H1 (cell line): ENCODE data around the gene TMEM222. TPM values are rescaled to one million over a fixed set of nuclear protein-coding genes. Genes with fewer than 3 reads are reported as not detected.

Experiments used
- CTCF ChIA-PET: fragments of 300-600 bp; sonication (Branson Sonifier 250); formaldehyde crosslinking; loops from one replicate; lab custom pipeline; 2021; ENCODE audit not compliant: partially characterized antibody; lab: Charles Lee
- POLR2A ChIA-PET: fragments of 300-600 bp; sonication (Branson Sonifier 250); formaldehyde crosslinking; loops from one replicate; lab custom pipeline; 2021; ENCODE audit warnings: inconsistent platforms; ENCODE audit not compliant: partially characterized antibody; lab: Charles Lee
- DNase-seq, 2 experiments: peaks; one replicate each; pipeline versions ENCODE4 v3.0.0 to v3.0.0-alpha.2; 2010 to 2022; ENCODE audit warnings: low spot score in 2 of 2, low read depth in 1 of 2, mixed read lengths in 1 of 2
- FAIRE-seq: peaks from 2 replicates; lab custom pipeline; 2011; peaks lifted over from hg19 to GRCh38; lab: Jason Lieb, UNC
- H2AFZ ChIP-seq: 2 replicates; pipeline ENCODE4 v1.8.1; 2012; ENCODE audit warnings: low read length, inconsistent platforms
- H2AK5ac ChIP-seq: 2 replicates; pipeline ENCODE4 v1.6.1; 2013; ENCODE audit warnings: low read depth, low read length
- H2BK120ac ChIP-seq: replicated peaks from 2 replicates; pipeline ENCODE3; 2013; ENCODE audit warnings: low read depth, low read length, inconsistent platforms
- H2BK12ac ChIP-seq: 2 replicates; pipeline ENCODE4 v1.6.1; 2013; ENCODE audit warnings: low read depth, low read length
- H2BK15ac ChIP-seq: 2 replicates; pipeline ENCODE4 v1.6.1; 2013; ENCODE audit warnings: low read length
- H2BK20ac ChIP-seq: 2 replicates; pipeline ENCODE4 v1.6.1; 2013; ENCODE audit warnings: low read length
- H2BK5ac ChIP-seq: 2 replicates; pipeline ENCODE4 v1.6.1; 2013; ENCODE audit warnings: low read depth, low read length
- H3K14ac ChIP-seq: 2 replicates; pipeline ENCODE4 v1.6.1; 2013; ENCODE audit warnings: inconsistent platforms; ENCODE audit not compliant: insufficient read length
- H3K18ac ChIP-seq: 2 replicates; pipeline ENCODE4 v1.6.1; 2013; ENCODE audit warnings: low read length; ENCODE audit errors: extremely low read depth
- H3K23ac ChIP-seq: 2 replicates; pipeline ENCODE4 v1.6.1; 2013; ENCODE audit warnings: inconsistent platforms; ENCODE audit not compliant: insufficient read length
- H3K23me2 ChIP-seq: 2 replicates; pipeline ENCODE4 v1.6.1; 2013; ENCODE audit warnings: low read depth, low read length
- H3K27ac ChIP-seq: 2 replicates; pipeline ENCODE4 v1.6.1; 2011; ENCODE audit warnings: low read depth, low read length, inconsistent platforms
- H3K27me3 ChIP-seq, 4 experiments: replicated peaks in 1 of 4; 1 replicate in 1 of 4; 2 replicates in 3 of 4; pipeline versions ENCODE4 v1.6.1 to v1.8.1; 2011 to 2013; ENCODE audit warnings: low read length in 3 of 4, mild to moderate bottlenecking in 3 of 4, inconsistent platforms in 2 of 4, mixed read lengths in 2 of 4, moderate library complexity in 1 of 4; ENCODE audit not compliant: control insufficient read depth in 3 of 4, insufficient read depth in 3 of 4; ENCODE audit errors: extremely low read depth in 1 of 4
- H3K36me3 ChIP-seq, 4 experiments: 2 replicates each; pipeline versions ENCODE4 v1.6.1 to v1.8.1; 2011 to 2013; ENCODE audit warnings: mild to moderate bottlenecking in 4 of 4, low read length in 3 of 4, moderate library complexity in 2 of 4, control low read depth in 1 of 4, inconsistent platforms in 1 of 4; ENCODE audit not compliant: insufficient read depth in 4 of 4, control insufficient read depth in 2 of 4
- H3K4ac ChIP-seq: replicated peaks from 2 replicates; pipeline ENCODE3; 2013; ENCODE audit warnings: low read length, low read depth, mixed read lengths, inconsistent platforms; ENCODE audit not compliant: insufficient read length
- H3K4me1 ChIP-seq, 4 experiments: replicated peaks in 1 of 4; 1 replicate in 1 of 4; 2 replicates in 3 of 4; pipeline versions ENCODE4 v1.6.1 to v1.8.1; 2011 to 2013; ENCODE audit warnings: low read length in 3 of 4, inconsistent platforms in 2 of 4, mixed read lengths in 1 of 4; ENCODE audit not compliant: insufficient read depth in 4 of 4, control insufficient read depth in 3 of 4
- H3K4me2 ChIP-seq, 2 experiments: 2 replicates each; pipeline versions ENCODE4 v1.6.1 to v1.8.1; 2011 to 2013; ENCODE audit warnings: low read depth in 2 of 2, low read length in 2 of 2, control low read depth in 1 of 2, inconsistent platforms in 1 of 2, mild to moderate bottlenecking in 1 of 2; ENCODE audit not compliant: insufficient read depth in 1 of 2
- H3K4me3 ChIP-seq, 4 experiments: fragments of 200-600, 300-600 bp in 1 of 4; sonication (generic), shearing (Covaris generic), sonication (Bioruptor Twin) in 1 of 4; 2 replicates each; pipeline versions ENCODE4 v1.5.1 to v1.8.1; 2011 to 2016; ENCODE audit warnings: low read length in 4 of 4, low read depth in 3 of 4, control low read depth in 2 of 4, inconsistent platforms in 2 of 4, mild to moderate bottlenecking in 2 of 4, mixed read lengths in 1 of 4, moderate library complexity in 1 of 4; ENCODE audit not compliant: insufficient read depth in 2 of 4; ENCODE audit errors: extremely low read depth in 1 of 4
- H3K56ac ChIP-seq: replicated peaks from 2 replicates; pipeline ENCODE3; 2013; ENCODE audit warnings: low read depth, mild to moderate bottlenecking, mixed read lengths, low read length, inconsistent platforms; ENCODE audit not compliant: insufficient read length
- H3K79me1 ChIP-seq: 2 replicates; pipeline ENCODE4 v1.6.1; 2013; ENCODE audit warnings: low read depth, low read length, control low read depth
- H3K79me2 ChIP-seq, 2 experiments: 2 replicates each; pipeline versions ENCODE4 v1.6.1 to v1.8.1; 2012 to 2013; ENCODE audit warnings: low read length in 2 of 2, mild to moderate bottlenecking in 2 of 2, inconsistent platforms in 1 of 2; ENCODE audit not compliant: insufficient read depth in 2 of 2, control insufficient read depth in 1 of 2
- H3K9ac ChIP-seq, 4 experiments: replicated peaks in 1 of 4; 1 replicate in 1 of 4; 2 replicates in 3 of 4; pipeline versions ENCODE4 v1.6.1 to v1.8.1; 2011 to 2013; ENCODE audit warnings: low read depth in 3 of 4, low read length in 3 of 4, control low read depth in 2 of 4, mild to moderate bottlenecking in 2 of 4, moderate library complexity in 2 of 4, inconsistent platforms in 1 of 4; ENCODE audit errors: extremely low read depth in 1 of 4
- H3K9me3 ChIP-seq, 2 experiments: 2 replicates each; pipeline versions ENCODE4 v1.6.1 to v1.8.1; 2012 to 2013; ENCODE audit warnings: mild to moderate bottlenecking in 2 of 2, moderate library complexity in 2 of 2, control low read depth in 1 of 2, inconsistent platforms in 1 of 2, low read depth in 1 of 2, low read length in 1 of 2, mixed read lengths in 1 of 2; ENCODE audit not compliant: insufficient read depth in 2 of 2
- H4K20me1 ChIP-seq, 2 experiments: replicated peaks in 1 of 2; 2 replicates each; pipeline versions ENCODE3 to v1.8.1; 2011 to 2013; ENCODE audit warnings: inconsistent platforms in 2 of 2, low read length in 2 of 2, mild to moderate bottlenecking in 1 of 2; ENCODE audit not compliant: insufficient read depth in 2 of 2, control insufficient read depth in 1 of 2
- H4K5ac ChIP-seq: 2 replicates; pipeline ENCODE4 v1.6.1; 2013; ENCODE audit warnings: low read length, low read depth, mixed read lengths, inconsistent platforms; ENCODE audit not compliant: insufficient read length
- H4K8ac ChIP-seq: 2 replicates; pipeline ENCODE4 v1.8.0; 2013; ENCODE audit warnings: mild to moderate bottlenecking, moderate library complexity, low read length, inconsistent platforms; ENCODE audit not compliant: insufficient read depth; ENCODE audit errors: extremely low read depth
- H4K91ac ChIP-seq: replicated peaks from 2 replicates; pipeline ENCODE3; 2013; ENCODE audit warnings: low read length, mixed read lengths, inconsistent platforms; ENCODE audit not compliant: insufficient read length
- WGBS, 2 experiments: shearing (Covaris generic) in 1 of 2; methylation state at CpG; one replicate each; pipeline versions ENCODE4 v1.1.6 to v1.1.7; 2013 to 2015; ENCODE audit warnings: low lambda C conversion rate in 2 of 2, mixed read lengths in 2 of 2, inconsistent platforms in 1 of 2, low coverage in 1 of 2, missing lambda C conversion rate in 1 of 2; ENCODE audit not compliant: insufficient replicate concordance in 2 of 2, insufficient coverage in 1 of 2, insufficient read length in 1 of 2; ENCODE audit errors: extremely low coverage in 1 of 2, missing lambda C conversion rate in 1 of 2; 5-methylcytosine and 5-hydroxymethylcytosine counted together
- polyA plus RNA-seq, 7 experiments: library from polyadenylated mRNA; depleted of rRNA in 3 of 7; stranded (reverse) in 5 of 7; unstranded in 2 of 7; fragments of >200 nt in 5 of 7; fragments of 200-250 nt in 2 of 7; gene quantifications; 1 replicate in 5 of 7; 2 replicates in 1 of 7; 4 replicates in 1 of 7; pipeline versions ENCODE4 v1.2.1 to v1.2.3, GENCODE V29; 2011 to 2013; ENCODE audit warnings: missing spikeins in 2 of 7, mixed read lengths in 2 of 7
- total RNA-seq: library from RNA; stranded (reverse); fragmentation: NEBNext Ultra II Directional; extraction: Animal tissue kit (Norgen Biotek cat#: 25700); gene quantifications from 2 replicates; pipeline ENCODE4 v1.2.1, GENCODE V29; 2021

The TMEM222 gene
- total and polyA plus RNA-seq, 2 of the 8 experiments (the other 6 are each of a cell fraction or from before 2014, with no cell fraction given) = 27.0 to 51.8 TPM

GRCh38 chr1:27322569-27323240, 742 bp downstream of the TMEM222 start:
- POLR2A ChIA-PET = interaction anchor here (0.6 to 2.1 kb wide), 17 partner anchors 8 to 330 kb away, joined by 3 to 13 read pairs (median 4); partner anchors contain the start of genes MAP3K6 and SYTL1
- no peaks in the 10 kb centered on the region for H3K9me3 ChIP-seq

More at GRCh38 chr1:27322569-27323240, 742 bp downstream of the TMEM222 start:
- Histone ChIP-seq H4K5ac (peak overlapping the region; percentile 54), H3K4ac (peak overlapping the region; percentile 24), H2BK20ac (no peak overlapping the region), H2AK5ac (no peak overlapping the region), H2BK12ac (no peak overlapping the region), H4K91ac (peak overlapping the region; percentile 5), H3K79me2 (peaks cover 4 to 45% of the 10 kb centered on the region in 2 experiments; a peak in 3 of 4 replicates), H3K23me2 (peaks cover 7% of the 10 kb centered on the region; the same call in 1 of the 2 replicates), H3K23ac (no peak overlapping the region), H3K79me1 (peaks cover 5% of the 10 kb centered on the region; the same call in 1 of the 2 replicates), H2BK120ac (no peak overlapping the region), H3K27ac (peak overlapping the region; percentile 86), H4K8ac (peak overlapping the region; percentile 98; the same call in 1 of the 2 replicates), H3K4me3 (peak overlapping the region; percentile 78 to 100 (median 98)), H3K14ac (no peak overlapping the region), H2BK5ac (peak overlapping the region; percentile 98), H3K18ac (peak overlapping the region; percentile 88), H3K4me2 (peak overlapping the region; percentile 73 to 86), H3K36me3 (peaks cover 2 to 7% (median 6%) of the 10 kb centered on the region in 4 experiments; a peak in 7 of 8 replicates), H2AFZ (peak overlapping the region; percentile 34; the same call in 1 of the 2 replicates), H3K56ac (peak overlapping the region; percentile 71), H2BK15ac (no peak overlapping the region; the same call in 1 of the 2 replicates), H4K20me1 (peaks cover 0 to 4% of the 10 kb centered on the region in 2 experiments), H3K9ac (peak overlapping the region; percentile 91 to 96 (median 94)), H3K27me3 (no peaks in the 10 kb centered on the region; a peak in 2 of 7 replicates), H3K4me1 (0 out of 7 replicates have a peak, but pooled peaks cover 0 to 8% (median 0%) of the 10 kb centered on the region in 4 experiments)
- FAIRE-seq = no peak
- 16% methylated on average over 10 of the region's 10 CpGs; no CpG with 5 or more reads in 1 of the 2 experiments for WGBS, 2 experiments
- CTCF ChIA-PET = interaction anchor here (0.8 to 7.0 kb wide), 13 partner anchors 10 to 347 kb away, joined by 3 to 102 read pairs (median 4); partner anchors contain the start of genes CD164L2 and SYTL1
- DNase-seq = no peak
